PC-3 (cell line): ENCODE results near the gene CYP2E1.

Experiments
- EZH2 ChIP-seq: fragments of 300-600 bp; sonication (generic); IDR thresholded peaks from one replicate; pipeline ENCODE4 v1.6.1; 2017; ENCODE audit warnings: antibody characterized with exemption, mild to moderate bottlenecking, low read length; ENCODE audit not compliant: unreplicated experiment
- TF ChIP-seq, protein P1 (sequence below): fragments of 300-600 bp; sonication (generic); conservative IDR thresholded peaks from 2 replicates; pipeline ENCODE4 v1.5.1; 2017; ENCODE audit warnings: antibody characterized with exemption, low read depth, mild to moderate bottlenecking, low read length

DNA sequence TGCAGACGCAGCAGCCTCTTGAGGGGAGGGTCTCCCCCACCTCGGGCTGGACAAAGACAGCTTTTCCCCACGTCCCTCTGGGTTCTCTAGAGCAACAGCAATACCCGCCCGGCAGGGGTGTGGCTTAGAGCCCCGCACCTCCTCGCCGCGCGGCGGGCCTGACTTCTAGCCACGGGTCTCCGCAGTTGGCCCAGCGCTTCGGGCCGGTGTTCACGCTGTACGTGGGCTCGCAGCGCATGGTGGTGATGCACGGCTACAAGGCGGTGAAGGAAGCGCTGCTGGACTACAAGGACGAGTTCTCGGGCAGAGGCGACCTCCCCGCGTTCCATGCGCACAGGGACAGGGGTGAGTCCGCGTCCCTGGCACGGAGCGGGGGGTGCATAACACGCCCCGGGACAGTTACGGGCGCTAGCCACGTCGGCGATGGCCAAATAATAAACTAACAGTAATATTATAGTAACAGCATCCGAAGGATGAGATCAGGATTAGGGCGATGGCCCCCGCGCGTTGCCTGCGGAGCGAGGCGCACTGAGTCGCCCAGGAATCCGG, 1.2 kb downstream of the CYP2E1 start:
- no peak for TF ChIP-seq EZH2
- TF ChIP-seq, protein P1, sequence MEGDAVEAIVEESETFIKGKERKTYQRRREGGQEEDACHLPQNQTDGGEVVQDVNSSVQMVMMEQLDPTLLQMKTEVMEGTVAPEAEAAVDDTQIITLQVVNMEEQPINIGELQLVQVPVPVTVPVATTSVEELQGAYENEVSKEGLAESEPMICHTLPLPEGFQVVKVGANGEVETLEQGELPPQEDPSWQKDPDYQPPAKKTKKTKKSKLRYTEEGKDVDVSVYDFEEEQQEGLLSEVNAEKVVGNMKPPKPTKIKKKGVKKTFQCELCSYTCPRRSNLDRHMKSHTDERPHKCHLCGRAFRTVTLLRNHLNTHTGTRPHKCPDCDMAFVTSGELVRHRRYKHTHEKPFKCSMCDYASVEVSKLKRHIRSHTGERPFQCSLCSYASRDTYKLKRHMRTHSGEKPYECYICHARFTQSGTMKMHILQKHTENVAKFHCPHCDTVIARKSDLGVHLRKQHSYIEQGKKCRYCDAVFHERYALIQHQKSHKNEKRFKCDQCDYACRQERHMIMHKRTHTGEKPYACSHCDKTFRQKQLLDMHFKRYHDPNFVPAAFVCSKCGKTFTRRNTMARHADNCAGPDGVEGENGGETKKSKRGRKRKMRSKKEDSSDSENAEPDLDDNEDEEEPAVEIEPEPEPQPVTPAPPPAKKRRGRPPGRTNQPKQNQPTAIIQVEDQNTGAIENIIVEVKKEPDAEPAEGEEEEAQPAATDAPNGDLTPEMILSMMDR, result no peak
